Body of pancreas (tissue), 4 donors: ENCODE results near the gene POU5F2.

ENCODE experiments used
- POLR2A ChIP-seq, 3 donors: fragments of 450-650 bp; IDR thresholded peaks; one replicate each; pipeline ENCODE4 v1.6.1; 2016; ENCODE audit warnings: antibody characterized with exemption in 3 of 3, mild to moderate bottlenecking in 2 of 3
- TF ChIP-seq, protein P1 (sequence below), 7 experiments: fragments of 450-650 bp in 4 of 7; fragments of 200-600 bp in 3 of 7; sonication (generic) in 3 of 7; IDR thresholded peaks; one replicate each; pipeline ENCODE4 v1.5.1; 2016 to 2019; ENCODE audit warnings: antibody characterized with exemption in 7 of 7

DNA sequence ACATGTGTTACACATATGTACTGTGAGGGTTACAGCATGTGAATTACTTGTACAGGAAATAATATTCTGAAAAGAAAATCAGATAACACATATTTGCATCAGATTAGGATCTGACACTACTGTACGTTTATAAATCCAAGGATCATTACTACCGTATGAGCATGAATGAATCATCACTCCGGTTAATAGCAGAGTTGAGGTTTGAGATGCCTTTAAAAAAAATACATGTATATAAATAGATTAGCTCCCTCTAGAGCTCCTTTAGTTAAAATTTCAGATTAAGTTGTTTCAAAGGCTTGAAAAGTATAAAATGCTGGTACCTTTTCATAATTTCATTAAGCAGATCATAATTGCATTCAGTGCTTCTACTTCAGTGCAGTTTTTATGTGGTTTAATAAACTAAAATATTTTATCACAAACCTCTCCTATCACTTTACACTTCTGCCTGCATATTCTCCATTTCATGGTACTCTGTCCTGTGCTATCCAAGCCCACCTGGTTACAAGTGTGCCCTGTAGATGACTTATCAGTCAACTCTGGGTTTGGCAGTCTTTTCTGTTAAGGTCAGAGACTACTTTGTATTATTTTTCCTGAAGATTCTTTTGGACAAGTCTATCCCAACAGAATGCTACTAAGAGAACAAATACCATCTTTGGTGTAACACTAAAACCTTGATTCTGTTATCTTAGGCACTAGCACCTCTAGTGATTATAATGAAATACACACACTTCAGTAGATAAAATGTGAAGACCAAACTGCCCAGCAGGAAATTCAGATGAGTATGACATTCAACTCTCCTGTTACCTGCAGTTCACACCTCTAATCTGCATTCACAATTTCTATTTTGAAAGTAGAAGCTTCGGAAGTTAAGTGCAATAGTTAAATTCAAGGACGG, 48.0 kb upstream of the POU5F2 start:
- TF ChIP-seq, protein P1, sequence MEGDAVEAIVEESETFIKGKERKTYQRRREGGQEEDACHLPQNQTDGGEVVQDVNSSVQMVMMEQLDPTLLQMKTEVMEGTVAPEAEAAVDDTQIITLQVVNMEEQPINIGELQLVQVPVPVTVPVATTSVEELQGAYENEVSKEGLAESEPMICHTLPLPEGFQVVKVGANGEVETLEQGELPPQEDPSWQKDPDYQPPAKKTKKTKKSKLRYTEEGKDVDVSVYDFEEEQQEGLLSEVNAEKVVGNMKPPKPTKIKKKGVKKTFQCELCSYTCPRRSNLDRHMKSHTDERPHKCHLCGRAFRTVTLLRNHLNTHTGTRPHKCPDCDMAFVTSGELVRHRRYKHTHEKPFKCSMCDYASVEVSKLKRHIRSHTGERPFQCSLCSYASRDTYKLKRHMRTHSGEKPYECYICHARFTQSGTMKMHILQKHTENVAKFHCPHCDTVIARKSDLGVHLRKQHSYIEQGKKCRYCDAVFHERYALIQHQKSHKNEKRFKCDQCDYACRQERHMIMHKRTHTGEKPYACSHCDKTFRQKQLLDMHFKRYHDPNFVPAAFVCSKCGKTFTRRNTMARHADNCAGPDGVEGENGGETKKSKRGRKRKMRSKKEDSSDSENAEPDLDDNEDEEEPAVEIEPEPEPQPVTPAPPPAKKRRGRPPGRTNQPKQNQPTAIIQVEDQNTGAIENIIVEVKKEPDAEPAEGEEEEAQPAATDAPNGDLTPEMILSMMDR (IDR thresholded peaks at IDR 0.05), result no peak
- TF ChIP-seq POLR2A (IDR thresholded peaks at IDR 0.05), result no peak
